ENCODE data around the gene BBOX1. TPM values are rescaled to one million over a fixed set of nuclear protein-coding genes. Genes with fewer than 3 reads are reported as not detected.
"Not testable (repeated sequence)": the region's sequence is repeated elsewhere in the genome, so short reads cannot be mapped to it uniquely, and the experiment has no call there.

Gene BBOX1
- total RNA-seq, 2 experiments from 2014 or later = not detected

DNA sequence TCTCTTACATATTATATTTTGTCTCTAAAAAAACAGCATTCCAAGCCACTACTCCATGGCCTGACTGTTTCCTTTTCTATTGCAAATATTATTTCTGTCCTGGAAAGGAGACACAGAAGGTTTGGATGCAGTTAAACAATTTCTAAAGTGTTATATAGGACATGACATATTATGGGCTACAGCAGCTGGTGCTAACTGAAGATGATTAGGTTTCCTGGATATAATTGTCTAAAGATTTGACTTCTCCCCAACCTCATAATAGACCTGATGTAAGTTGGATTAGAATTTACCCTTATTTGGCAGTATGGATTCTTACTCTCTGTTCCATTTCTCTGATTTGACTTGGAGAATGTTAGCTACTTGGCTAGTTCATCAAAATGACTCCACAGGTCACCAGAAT, 90.2 kb downstream of the BBOX1 start:
- TF ChIP-seq, protein P1, sequence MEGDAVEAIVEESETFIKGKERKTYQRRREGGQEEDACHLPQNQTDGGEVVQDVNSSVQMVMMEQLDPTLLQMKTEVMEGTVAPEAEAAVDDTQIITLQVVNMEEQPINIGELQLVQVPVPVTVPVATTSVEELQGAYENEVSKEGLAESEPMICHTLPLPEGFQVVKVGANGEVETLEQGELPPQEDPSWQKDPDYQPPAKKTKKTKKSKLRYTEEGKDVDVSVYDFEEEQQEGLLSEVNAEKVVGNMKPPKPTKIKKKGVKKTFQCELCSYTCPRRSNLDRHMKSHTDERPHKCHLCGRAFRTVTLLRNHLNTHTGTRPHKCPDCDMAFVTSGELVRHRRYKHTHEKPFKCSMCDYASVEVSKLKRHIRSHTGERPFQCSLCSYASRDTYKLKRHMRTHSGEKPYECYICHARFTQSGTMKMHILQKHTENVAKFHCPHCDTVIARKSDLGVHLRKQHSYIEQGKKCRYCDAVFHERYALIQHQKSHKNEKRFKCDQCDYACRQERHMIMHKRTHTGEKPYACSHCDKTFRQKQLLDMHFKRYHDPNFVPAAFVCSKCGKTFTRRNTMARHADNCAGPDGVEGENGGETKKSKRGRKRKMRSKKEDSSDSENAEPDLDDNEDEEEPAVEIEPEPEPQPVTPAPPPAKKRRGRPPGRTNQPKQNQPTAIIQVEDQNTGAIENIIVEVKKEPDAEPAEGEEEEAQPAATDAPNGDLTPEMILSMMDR (IDR thresholded peaks at IDR 0.05) = no peak
- H3K4me3 Mint-ChIP-seq = no peak overlapping the region
- Histone ChIP-seq H3K27ac (ENCODE audit: low read depth in 1 of 2, low read length in 2 of 2) (no peak overlapping the region), H3K4me1 (ENCODE audit: insufficient read depth, low read length) (no peaks in the 10 kb centered on the region), H3K36me3 (ENCODE audit: insufficient read depth, low read length) (no peaks in the 10 kb centered on the region), H3K27me3 (ENCODE audit: control insufficient read depth in 1 of 2, insufficient read depth in 2 of 2, low read length in 2 of 2) (no peaks in the 10 kb centered on the region), H3K9me3 (ENCODE audit: control insufficient read depth in 1 of 2, insufficient read depth in 1 of 2, low read length in 2 of 2) (peaks cover 0 to 4% of the 10 kb centered on the region in 2 experiments), H3K4me3 (ENCODE audit: low read length) (no peak overlapping the region)
- no peaks in the 10 kb centered on the region for H3K36me3 Mint-ChIP-seq (ENCODE audit: low read depth)
- peaks cover 12% of the 10 kb centered on the region for H3K9me3 Mint-ChIP-seq
- intact Hi-C loops (cut with DNase I, micrococcal nuclease) = no loop called here
- CTCF ChIA-PET = interaction anchor here (1.2 kb wide), 1 partner anchor 11 kb away, joined by 3 read pairs; no protein-coding TSS in a partner anchor
- DNase-seq (no peak), ATAC-seq (ENCODE audit: poor library complexity) (no peak)
- H3K27me3 Mint-ChIP-seq = peaks cover 4% of the 10 kb centered on the region
- no peaks in the 10 kb centered on the region for H3K4me1 Mint-ChIP-seq (ENCODE audit: low read depth)
- POLR2A ChIA-PET = no interaction called here
- no peak overlapping the region for H3K27ac Mint-ChIP-seq

DNA sequence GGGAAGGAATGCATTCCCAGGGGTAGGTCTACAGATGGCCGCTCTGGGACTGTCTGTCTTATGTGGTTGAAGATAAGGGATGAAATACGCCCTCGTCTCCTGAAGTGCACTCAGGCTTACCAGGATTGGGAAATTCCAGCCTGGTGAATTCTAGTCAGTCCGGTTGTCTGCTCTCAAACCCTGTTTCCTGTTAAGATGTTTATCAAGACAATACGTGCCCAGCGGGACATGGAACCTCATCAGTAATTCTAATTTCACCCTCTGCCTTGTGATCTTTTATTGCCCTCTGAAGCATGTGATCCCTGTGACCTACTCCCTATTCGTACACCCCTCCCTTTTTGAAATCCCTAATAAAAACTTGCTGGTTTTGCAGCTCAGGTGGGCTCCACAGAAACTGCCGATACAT, 95.3 kb downstream of the BBOX1 start:
- H3K27ac Mint-ChIP-seq; DNase-seq; H3K4me3 Mint-ChIP-seq; H3K27ac ChIP-seq (ENCODE audit: low read depth in 1 of 2, low read length in 2 of 2); intact Hi-C loops (cut with DNase I, micrococcal nuclease); ATAC-seq (ENCODE audit: poor library complexity); H3K4me1 ChIP-seq (ENCODE audit: insufficient read depth, low read length); H3K27me3 ChIP-seq (ENCODE audit: control insufficient read depth in 1 of 2, insufficient read depth in 2 of 2, low read length in 2 of 2); CTCF ChIA-PET; H3K9me3 ChIP-seq (ENCODE audit: control insufficient read depth in 1 of 2, insufficient read depth in 1 of 2, low read length in 2 of 2); H3K4me1 Mint-ChIP-seq (ENCODE audit: low read depth); H3K36me3 Mint-ChIP-seq (ENCODE audit: low read depth); H3K27me3 Mint-ChIP-seq; H3K4me3 ChIP-seq (ENCODE audit: low read length); POLR2A ChIA-PET; H3K36me3 ChIP-seq (ENCODE audit: insufficient read depth, low read length): not testable (repeated sequence)
- H3K9me3 Mint-ChIP-seq = peaks cover 13% of the 10 kb centered on the region

DNA sequence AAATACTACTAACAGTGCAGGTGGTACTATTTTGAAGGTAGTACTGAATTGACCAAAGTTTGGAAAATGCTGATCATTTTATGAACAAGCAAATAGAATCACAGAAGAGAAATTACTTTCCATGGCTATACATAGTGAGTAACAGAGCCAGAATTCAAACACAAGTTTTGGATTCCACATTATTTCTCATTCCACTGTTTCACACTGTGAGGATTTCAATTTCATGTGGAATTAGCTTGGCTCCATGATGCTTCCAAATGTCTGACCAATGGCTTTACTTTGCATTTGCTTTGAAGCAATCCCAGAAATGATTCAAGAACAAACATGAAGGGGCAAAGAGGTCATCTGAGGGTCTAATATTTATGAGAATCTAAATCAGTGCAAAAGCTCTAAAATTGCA, 98.1 kb downstream of the BBOX1 start:
- H3K27me3 ChIP-seq (ENCODE audit: control insufficient read depth in 1 of 2, insufficient read depth in 2 of 2, low read length in 2 of 2) = no peaks in the 10 kb centered on the region
- ATAC-seq (ENCODE audit: poor library complexity) (no peak), DNase-seq (no peak)
- no peak overlapping the region for H3K27ac ChIP-seq (ENCODE audit: low read depth in 1 of 2, low read length in 2 of 2)
- TF ChIP-seq, protein P1 (IDR thresholded peaks at IDR 0.05) = no peak
- peaks cover 6 to 17% of the 10 kb centered on the region in 2 experiments for H3K9me3 ChIP-seq (ENCODE audit: control insufficient read depth in 1 of 2, insufficient read depth in 1 of 2, low read length in 2 of 2)
- no peaks in the 10 kb centered on the region for H3K27me3 Mint-ChIP-seq
- intact Hi-C loops (cut with DNase I, micrococcal nuclease) = no loop called here
- H3K9me3 Mint-ChIP-seq = peaks cover 17% of the 10 kb centered on the region
- H3K4me1 ChIP-seq (ENCODE audit: insufficient read depth, low read length) = no peaks in the 10 kb centered on the region
- no peak overlapping the region for H3K27ac Mint-ChIP-seq
- POLR2A ChIA-PET = no interaction called here
- no peaks in the 10 kb centered on the region for H3K36me3 Mint-ChIP-seq (ENCODE audit: low read depth)
- H3K4me1 Mint-ChIP-seq (ENCODE audit: low read depth) = no peaks in the 10 kb centered on the region
- no peaks in the 10 kb centered on the region for H3K36me3 ChIP-seq (ENCODE audit: insufficient read depth, low read length)
- no peak overlapping the region for H3K4me3 ChIP-seq (ENCODE audit: low read length)
- CTCF ChIA-PET = no interaction called here
- no peak overlapping the region for H3K4me3 Mint-ChIP-seq

DNA sequence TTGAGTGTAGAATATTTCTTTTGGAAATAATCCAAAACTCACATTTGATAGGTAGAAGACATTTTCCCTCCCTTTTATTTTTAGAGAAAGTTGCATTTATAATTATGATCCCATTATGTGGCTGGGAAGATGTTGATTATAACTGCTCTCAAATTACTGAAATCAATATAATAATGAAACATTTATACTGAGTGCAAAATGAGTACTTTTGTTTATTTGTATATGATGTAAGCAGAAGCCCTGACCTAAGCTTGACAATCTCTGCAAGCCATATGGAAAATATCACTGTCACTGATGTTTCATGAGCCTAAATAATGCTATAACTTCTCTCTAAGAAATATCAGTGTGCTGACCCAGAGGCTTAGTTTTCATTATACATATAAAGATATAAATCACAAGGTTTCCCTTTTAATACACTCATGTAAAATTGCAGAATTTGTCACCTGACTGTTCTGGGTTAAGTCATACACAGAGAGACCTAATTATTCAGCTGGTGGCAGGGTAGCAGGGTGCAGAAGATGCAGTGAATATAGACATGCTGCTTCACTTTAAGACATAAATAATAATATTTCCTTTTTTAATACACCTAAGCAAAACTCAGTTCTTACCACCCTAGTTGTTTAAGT, 99.2 kb downstream of the BBOX1 start:
- H3K9me3 Mint-ChIP-seq = peaks cover 15% of the 10 kb centered on the region

More for the DNA sequence above, 99.2 kb downstream of the BBOX1 start:
- H3K9me3 ChIP-seq (ENCODE audit: control insufficient read depth in 1 of 2, insufficient read depth in 1 of 2, low read length in 2 of 2) = peaks cover 6 to 17% of the 10 kb centered on the region in 2 experiments
- no peak overlapping the region for H3K27ac ChIP-seq (ENCODE audit: low read depth in 1 of 2, low read length in 2 of 2)
- ChIA-PET CTCF (no interaction called here), POLR2A (no interaction called here)
- DNase-seq (no peak), ATAC-seq (ENCODE audit: poor library complexity) (no peak)
- no peaks in the 10 kb centered on the region for H3K27me3 ChIP-seq (ENCODE audit: control insufficient read depth in 1 of 2, insufficient read depth in 2 of 2, low read length in 2 of 2)
- Mint-ChIP-seq H3K4me1 (ENCODE audit: low read depth) (no peaks in the 10 kb centered on the region), H3K4me3 (no peak overlapping the region), H3K27ac (no peak overlapping the region), H3K36me3 (ENCODE audit: low read depth) (no peaks in the 10 kb centered on the region), H3K27me3 (no peaks in the 10 kb centered on the region)
- intact Hi-C loops (cut with DNase I, micrococcal nuclease) = no loop called here
- TF ChIP-seq, protein P1 (IDR thresholded peaks at IDR 0.05) = no peak
- H3K36me3 ChIP-seq (ENCODE audit: insufficient read depth, low read length) = no peaks in the 10 kb centered on the region
- H3K4me1 ChIP-seq (ENCODE audit: insufficient read depth, low read length) = no peaks in the 10 kb centered on the region
- H3K4me3 ChIP-seq (ENCODE audit: low read length) = no peak overlapping the region
